Spleen (tissue), 7 donors: ENCODE data around the gene GLOD5.

Experiments
- CTCF ChIP-seq, 11 experiments: fragments of 200-600 bp in 7 of 11; fragments of 450-650 bp in 4 of 11; sonication (generic) in 4 of 11; IDR thresholded peaks in 8 of 11; conservative IDR thresholded peaks in 3 of 11; 1 replicate in 7 of 11; 2 replicates in 4 of 11; pipeline versions ENCODE4 v1.4.0 to v1.8.0; 2016 to 2021; ENCODE audit warnings: antibody characterized with exemption in 11 of 11, inconsistent platforms in 4 of 11, mild to moderate bottlenecking in 1 of 11
- POLR2A ChIP-seq, 3 donors: fragments of 450-650 bp; IDR thresholded peaks; one replicate each; pipeline ENCODE4 v1.5.1; 2017; ENCODE audit warnings: antibody characterized with exemption in 3 of 3, mild to moderate bottlenecking in 1 of 3
- POLR2AphosphoS5 ChIP-seq, 3 donors: sonication (generic); formaldehyde crosslinking; IDR thresholded peaks; one replicate each; pipeline ENCODE4 v1.5.1; 2017; ENCODE audit warnings: antibody characterized with exemption in 3 of 3
- donor health status: DM: no; HTN: no; CAD: no; lungs with moderate emphysema.
- donor health status: DM: no; HTN: no; CAD: no.
- donor health status: DM: no; HTN: no; CAD: no.

- TF ChIP-seq CTCF (IDR thresholded peaks at IDR 0.05 in 8 of 11, conservative IDR thresholded peaks at IDR 0.05 in 3 of 11), result no peak
- no peak for TF ChIP-seq POLR2A (IDR thresholded peaks at IDR 0.05)
- TF ChIP-seq POLR2AphosphoS5 (IDR thresholded peaks at IDR 0.05), result peak in 1 of 3 donors; percentile 23
These were observed 54.7 kb downstream of the GLOD5 start for GRCh38 chrX:48816014-48816810.
